ENCODE results near the gene JSRP1.

- no peak for TF ChIP-seq CTCF (IDR thresholded peaks at IDR 0.05; ENCODE audit: low read depth, low read length, poor library complexity, severe bottlenecking)
- no peak for TF ChIP-seq EZH2phosphoT487 (IDR thresholded peaks at IDR 0.05; ENCODE audit: borderline replicate concordance, low read length)
These were observed 45.1 kb downstream of the JSRP1 start for GRCh38 chr19:2210987-2211740.
